Hepatocyte (in vitro differentiated cells): ENCODE measurements around the gene PFN3. TPM values are rescaled to one million over a fixed set of nuclear protein-coding genes. Genes with fewer than 3 reads are reported as not detected.

Experiments
- DNase-seq: peaks from one replicate; pipeline ENCODE4 v3.0.0-alpha.2; 2016; ENCODE audit warnings: low spot score
- H2AFZ ChIP-seq: fragments of 200-600 bp; sonication (generic); 2 replicates; pipeline ENCODE4 v1.6.0; 2016; ENCODE audit warnings: antibody characterized with exemption, mild to moderate bottlenecking
- H3K27ac ChIP-seq: fragments of 200-600 bp; sonication (generic); 2 replicates; pipeline ENCODE4 v1.5.1; 2016; ENCODE audit warnings: mild to moderate bottlenecking
- H3K27me3 ChIP-seq: fragments of 200-600 bp; sonication (generic); 2 replicates; pipeline ENCODE4 v1.6.1; 2016
- H3K36me3 ChIP-seq: fragments of 200-600 bp; sonication (generic); replicated peaks from 2 replicates; pipeline ENCODE4 v1.5.1; 2016; ENCODE audit warnings: low read depth; ENCODE audit not compliant: insufficient read depth
- H3K4me1 ChIP-seq: fragments of 200-600 bp; sonication (generic); 2 replicates; pipeline ENCODE4 v1.5.1; 2016; ENCODE audit warnings: mild to moderate bottlenecking, moderate library complexity; ENCODE audit not compliant: insufficient read depth
- H3K4me2 ChIP-seq: fragments of 200-600 bp; sonication (generic); 2 replicates; pipeline ENCODE4 v1.6.0; 2016
- H3K4me3 ChIP-seq: fragments of 200-600 bp; sonication (generic); 2 replicates; pipeline ENCODE4 v1.5.1; 2016; ENCODE audit warnings: mild to moderate bottlenecking
- H3K79me2 ChIP-seq: fragments of 200-600 bp; sonication (generic); 2 replicates; pipeline ENCODE4 v1.6.0; 2017; ENCODE audit warnings: mild to moderate bottlenecking
- H3K9me2 ChIP-seq: fragments of 200-600 bp; sonication (generic); replicated peaks from 2 replicates; pipeline ENCODE4 v1.6.0; 2017; ENCODE audit warnings: mild to moderate bottlenecking; ENCODE audit not compliant: insufficient read depth
- H3K9me3 ChIP-seq: fragments of 200-600 bp; sonication (generic); 2 replicates; pipeline ENCODE4 v1.5.1; 2016; ENCODE audit warnings: low read depth, mild to moderate bottlenecking
- H4K20me1 ChIP-seq: fragments of 200-600 bp; sonication (generic); 2 replicates; pipeline ENCODE4 v1.6.0; 2016; ENCODE audit warnings: mild to moderate bottlenecking; ENCODE audit not compliant: insufficient read depth, poor library complexity, severe bottlenecking
- EZH2 ChIP-seq: fragments of 200-600 bp; sonication (generic); IDR thresholded peaks from 2 replicates; pipeline ENCODE4 v1.6.1; 2016; ENCODE audit warnings: antibody characterized with exemption, mild to moderate bottlenecking, borderline replicate concordance
- EZH2phosphoT487 ChIP-seq: fragments of 200-600 bp; sonication (generic); IDR thresholded peaks from one replicate; pipeline ENCODE4 v1.6.1; 2018; ENCODE audit warnings: antibody characterized with exemption, mild to moderate bottlenecking, low read depth, moderate library complexity; ENCODE audit not compliant: unreplicated experiment, severe bottlenecking
- WGBS: methylation state at CpG from one replicate; pipeline ENCODE4 v1.1.6; 2016; ENCODE audit warnings: low lambda C conversion rate; ENCODE audit errors: missing lambda C conversion rate; 5-methylcytosine and 5-hydroxymethylcytosine counted together
- polyA plus RNA-seq: library from polyadenylated mRNA; unstranded; fragments of >200 nt; fragmentation: Nextera tagmentation; extraction: Ambion mirVana; gene quantifications from 2 replicates; pipeline ENCODE4 v1.2.1, GENCODE V29; 2016
- total RNA-seq: library from RNA; depleted of rRNA; stranded (reverse); fragments of >200 nt; gene quantifications from 2 replicates; pipeline ENCODE4 v1.2.3, GENCODE V29; 2014
- TF ChIP-seq, protein P1 (sequence below): fragments of 200-600 bp; sonication (generic); IDR thresholded peaks from 2 replicates; pipeline ENCODE4 v1.5.1; 2016; ENCODE audit warnings: antibody characterized with exemption, mild to moderate bottlenecking; ENCODE audit not compliant: poor library complexity

Gene PFN3
- total and polyA plus RNA-seq, 2 experiments from 2014 or later, result not detected

GRCh38 chr5:177396078-177396477, 4.4 kb downstream of the PFN3 start:
- Histone ChIP-seq H3K4me1 (no peaks in the 10 kb centered on the region), H3K79me2 (no peaks in the 10 kb centered on the region), H4K20me1 (no peaks in the 10 kb centered on the region), H3K9me2 (no peaks in the 10 kb centered on the region), H3K27ac (no peak overlapping the region), H3K27me3 (no peaks in the 10 kb centered on the region), H3K4me2 (no peak overlapping the region), H3K36me3 (no peaks in the 10 kb centered on the region), H2AFZ (no peak overlapping the region), H3K9me3 (no peaks in the 10 kb centered on the region), H3K4me3 (no peak overlapping the region)
- no peak for DNase-seq
- TF ChIP-seq, protein P1, sequence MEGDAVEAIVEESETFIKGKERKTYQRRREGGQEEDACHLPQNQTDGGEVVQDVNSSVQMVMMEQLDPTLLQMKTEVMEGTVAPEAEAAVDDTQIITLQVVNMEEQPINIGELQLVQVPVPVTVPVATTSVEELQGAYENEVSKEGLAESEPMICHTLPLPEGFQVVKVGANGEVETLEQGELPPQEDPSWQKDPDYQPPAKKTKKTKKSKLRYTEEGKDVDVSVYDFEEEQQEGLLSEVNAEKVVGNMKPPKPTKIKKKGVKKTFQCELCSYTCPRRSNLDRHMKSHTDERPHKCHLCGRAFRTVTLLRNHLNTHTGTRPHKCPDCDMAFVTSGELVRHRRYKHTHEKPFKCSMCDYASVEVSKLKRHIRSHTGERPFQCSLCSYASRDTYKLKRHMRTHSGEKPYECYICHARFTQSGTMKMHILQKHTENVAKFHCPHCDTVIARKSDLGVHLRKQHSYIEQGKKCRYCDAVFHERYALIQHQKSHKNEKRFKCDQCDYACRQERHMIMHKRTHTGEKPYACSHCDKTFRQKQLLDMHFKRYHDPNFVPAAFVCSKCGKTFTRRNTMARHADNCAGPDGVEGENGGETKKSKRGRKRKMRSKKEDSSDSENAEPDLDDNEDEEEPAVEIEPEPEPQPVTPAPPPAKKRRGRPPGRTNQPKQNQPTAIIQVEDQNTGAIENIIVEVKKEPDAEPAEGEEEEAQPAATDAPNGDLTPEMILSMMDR, result no peak
- no peak for TF ChIP-seq EZH2phosphoT487
- TF ChIP-seq EZH2, result no peak
- WGBS, result 88% methylated on average over 1 of the region's 8 CpGs

DNA sequence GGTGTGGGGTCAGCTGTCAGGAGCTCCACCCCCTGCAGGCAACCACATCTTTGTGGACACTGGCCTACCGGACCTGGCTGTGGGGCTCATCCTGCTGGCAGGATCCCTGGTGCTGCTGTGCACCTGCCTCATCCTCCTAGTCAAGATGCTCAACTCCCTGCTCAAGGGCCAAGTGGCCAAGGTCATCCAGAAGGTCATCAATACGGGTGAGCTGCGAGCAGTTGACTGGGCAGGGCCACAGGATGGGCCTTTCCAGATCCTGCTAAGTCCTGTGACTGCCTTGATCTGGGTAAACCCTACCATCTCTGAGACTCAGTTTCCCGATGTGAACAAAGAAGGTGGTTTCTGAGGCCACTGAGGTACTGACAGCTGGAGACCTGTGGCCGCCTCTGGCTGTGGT, 6.5 kb downstream of the PFN3 start:
- peaks cover 3% of the 10 kb centered on the region for H3K4me1 ChIP-seq
- no peaks in the 10 kb centered on the region for H3K27me3 ChIP-seq
- H2AFZ ChIP-seq, result no peak overlapping the region
- no peaks in the 10 kb centered on the region for H4K20me1 ChIP-seq
- H3K36me3 ChIP-seq, result no peaks in the 10 kb centered on the region
- no peaks in the 10 kb centered on the region for H3K79me2 ChIP-seq
- DNase-seq, result no peak
- H3K4me2 ChIP-seq, result no peak overlapping the region
- H3K4me3 ChIP-seq, result no peak overlapping the region
- TF ChIP-seq EZH2phosphoT487 (no peak), EZH2 (no peak)
- TF ChIP-seq, protein P1, result no peak
- 75% methylated on average over 5 of the region's 5 CpGs for WGBS
- no peak overlapping the region for H3K27ac ChIP-seq
- no peaks in the 10 kb centered on the region for H3K9me3 ChIP-seq
- no peaks in the 10 kb centered on the region for H3K9me2 ChIP-seq

- Histone ChIP-seq H3K4me3 (no peak overlapping the region), H3K79me2 (no peaks in the 10 kb centered on the region)
- DNase-seq, result no peak
Observed at GRCh38 chr5:177393206-177393765, 7.2 kb downstream of the PFN3 start.

GRCh38 chr5:177392765-177393164, 7.7 kb downstream of the PFN3 start:
- no peak overlapping the region for H2AFZ ChIP-seq
- no peaks in the 10 kb centered on the region for H3K79me2 ChIP-seq
- H3K27ac ChIP-seq, result no peak overlapping the region
- no peak for DNase-seq
- TF ChIP-seq, protein P1, result no peak
- TF ChIP-seq EZH2 (no peak), EZH2phosphoT487 (no peak)
- H4K20me1 ChIP-seq, result no peaks in the 10 kb centered on the region
- peaks cover 3% of the 10 kb centered on the region for H3K4me1 ChIP-seq
- H3K9me3 ChIP-seq, result no peaks in the 10 kb centered on the region
- no peaks in the 10 kb centered on the region for H3K36me3 ChIP-seq
- no peaks in the 10 kb centered on the region for H3K9me2 ChIP-seq
- H3K4me2 ChIP-seq, result no peak overlapping the region
- 82% methylated on average over 5 of the region's 5 CpGs for WGBS
- H3K4me3 ChIP-seq, result no peak overlapping the region
- H3K27me3 ChIP-seq, result no peaks in the 10 kb centered on the region

More at GRCh38 chr5:177393206-177393765, 7.2 kb downstream of the PFN3 start:
- Histone ChIP-seq H3K4me2 (no peak overlapping the region), H3K9me3 (no peaks in the 10 kb centered on the region), H2AFZ (no peak overlapping the region), H3K36me3 (no peaks in the 10 kb centered on the region), H3K9me2 (no peaks in the 10 kb centered on the region), H3K27ac (no peak overlapping the region), H3K4me1 (peaks cover 3% of the 10 kb centered on the region), H4K20me1 (no peaks in the 10 kb centered on the region), H3K27me3 (no peaks in the 10 kb centered on the region)
- WGBS, result 75% methylated on average over 1 of the region's 1 CpG
- no peak for TF ChIP-seq EZH2
- no peak for TF ChIP-seq EZH2phosphoT487
